ENCODE measurements around the gene CACNB2. TPM values are rescaled to one million over a fixed set of nuclear protein-coding genes. Genes with fewer than 3 reads are reported as not detected.

Gene CACNB2
- polyA plus RNA-seq (2012; rRNA removed): 0.74 and 0.75 TPM in 2 replicates
- 0.20 and 0.31 TPM in 2 replicates for polyA plus RNA-seq (2012; cell fraction: cytosol; rRNA removed)
- polyA plus RNA-seq (2012; cell fraction: nucleus; rRNA removed): 1.8 and 2.6 TPM in 2 replicates

- Histone ChIP-seq H3F3A (replicated peaks; ENCODE audit: insufficient read depth) (no peaks in the 10 kb centered on the region), H3K4me3 (ENCODE audit: low read depth in 2 of 2, low read length in 1 of 2) (peak within 1 kb of the TSS; percentile 60 to 63), H3K9ac (no peak within 1 kb of the TSS), H3K9me2 (no peaks in the 10 kb centered on the region), H3K27me3 (ENCODE audit: insufficient read depth) (peaks cover 14% of the 10 kb centered on the region; the same call in 1 of the 2 replicates), H4K20me1 (ENCODE audit: insufficient read depth) (no peaks in the 10 kb centered on the region), H2AFZ (ENCODE audit: low read depth) (peak within 1 kb of the TSS; percentile 65; the same call in 1 of the 2 replicates), H3K9me3 (no peaks in the 10 kb centered on the region), H3K27ac (ENCODE audit: low read depth in 2 of 2, low read length in 1 of 2) (no peak within 1 kb of the TSS; a peak in 1 of 4 replicates), H3K79me2 (ENCODE audit: insufficient read depth) (no peaks in the 10 kb centered on the region), H3K4me2 (peak within 1 kb of the TSS; percentile 87), H3K4me1 (ENCODE audit: control insufficient read depth in 1 of 2, insufficient read depth in 2 of 2, low read depth in 1 of 2, low read length in 1 of 2) (peaks cover 0 to 10% of the 10 kb centered on the region in 2 experiments; a peak in 2 of 4 replicates), H3K36me3 (replicated peaks in 1 of 2; ENCODE audit: control insufficient read depth in 1 of 2, insufficient read depth in 2 of 2, low read length in 1 of 2) (no peaks in the 10 kb centered on the region)
- WGBS (ENCODE audit: low lambda C conversion rate): 3% methylated on average over 7 of the region's 100 CpGs
- ChIA-PET CTCF (interaction anchor here (0.6 to 1.5 kb wide), 4 partner anchors 24 to 414 kb away, joined by 3 to 7 read pairs (median 3); no protein-coding TSS in a partner anchor), POLR2A (interaction anchor here (0.6 kb wide), 1 partner anchor 17 kb away, joined by 3 read pairs; no protein-coding TSS in a partner anchor)
- TF ChIP-seq TAF1 (IDR thresholded peaks at IDR 0.05; ENCODE audit: borderline replicate concordance, low read depth, low read length): no peak
- TF ChIP-seq, protein P1, sequence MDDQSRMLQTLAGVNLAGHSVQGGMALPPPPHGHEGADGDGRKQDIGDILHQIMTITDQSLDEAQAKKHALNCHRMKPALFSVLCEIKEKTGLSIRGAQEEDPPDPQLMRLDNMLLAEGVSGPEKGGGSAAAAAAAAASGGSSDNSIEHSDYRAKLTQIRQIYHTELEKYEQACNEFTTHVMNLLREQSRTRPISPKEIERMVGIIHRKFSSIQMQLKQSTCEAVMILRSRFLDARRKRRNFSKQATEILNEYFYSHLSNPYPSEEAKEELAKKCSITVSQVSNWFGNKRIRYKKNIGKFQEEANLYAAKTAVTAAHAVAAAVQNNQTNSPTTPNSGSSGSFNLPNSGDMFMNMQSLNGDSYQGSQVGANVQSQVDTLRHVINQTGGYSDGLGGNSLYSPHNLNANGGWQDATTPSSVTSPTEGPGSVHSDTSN (IDR thresholded peaks at IDR 0.05): no peak
- TF ChIP-seq, protein P2, sequence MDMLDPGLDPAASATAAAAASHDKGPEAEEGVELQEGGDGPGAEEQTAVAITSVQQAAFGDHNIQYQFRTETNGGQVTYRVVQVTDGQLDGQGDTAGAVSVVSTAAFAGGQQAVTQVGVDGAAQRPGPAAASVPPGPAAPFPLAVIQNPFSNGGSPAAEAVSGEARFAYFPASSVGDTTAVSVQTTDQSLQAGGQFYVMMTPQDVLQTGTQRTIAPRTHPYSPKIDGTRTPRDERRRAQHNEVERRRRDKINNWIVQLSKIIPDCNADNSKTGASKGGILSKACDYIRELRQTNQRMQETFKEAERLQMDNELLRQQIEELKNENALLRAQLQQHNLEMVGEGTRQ (IDR thresholded peaks at IDR 0.05; ENCODE audit: borderline replicate concordance, low read depth, low read length): no peak
- TF ChIP-seq MAX (IDR thresholded peaks at IDR 0.05; ENCODE audit: low read depth): 0 out of 2 replicates have a peak, but pooled peaks have one; percentile 15
- TF ChIP-seq SMC3 (IDR thresholded peaks at IDR 0.05; ENCODE audit: low read depth, low read length): no peak
- no peak for TF ChIP-seq ZBTB33 (IDR thresholded peaks at IDR 0.05; ENCODE audit: borderline replicate concordance, low read depth)
- TF ChIP-seq EP300 (IDR thresholded peaks at IDR 0.05; ENCODE audit: borderline replicate concordance in 1 of 2, low read depth in 1 of 2, low read length in 1 of 2): no peak
- DNase-seq: peak; percentile 86
Measured at GRCh38 chr10:18140149-18140956, at the start of gene CACNB2. TSS of gene CACNB2 (plus strand) at chr10:18140424.

DNA sequence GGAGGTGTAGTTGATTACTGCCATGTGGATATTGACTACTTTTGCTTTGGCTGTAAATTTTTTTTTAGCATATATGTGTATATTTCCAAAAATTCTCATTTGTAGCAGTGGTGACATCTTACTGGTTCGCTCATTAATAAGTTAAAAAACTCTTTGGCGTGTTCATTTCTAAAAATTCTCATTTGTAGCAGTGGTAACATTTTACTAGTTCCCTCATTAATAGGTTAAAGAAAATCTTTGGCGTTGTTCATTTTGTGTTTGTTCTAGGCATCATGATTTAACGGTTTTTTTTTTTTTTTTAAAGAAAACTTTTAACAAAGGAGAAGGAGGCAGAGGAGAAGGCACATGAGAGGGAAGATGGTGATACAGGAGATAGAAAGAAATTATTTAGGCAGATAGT lies 45.9 kb upstream of the CACNB2 start:
- no peak overlapping the region for H2AFZ ChIP-seq (ENCODE audit: low read depth)
- no peak for TF ChIP-seq EP300 (IDR thresholded peaks at IDR 0.05; ENCODE audit: borderline replicate concordance in 1 of 2, low read depth in 1 of 2, low read length in 1 of 2)
- no peak for TF ChIP-seq SMC3 (IDR thresholded peaks at IDR 0.05; ENCODE audit: low read depth, low read length)
- no peak for TF ChIP-seq NFIC (IDR thresholded peaks at IDR 0.05; ENCODE audit: borderline replicate concordance)
- no peak for TF ChIP-seq USF1 (IDR thresholded peaks at IDR 0.05; ENCODE audit: borderline replicate concordance, low read depth)
- no peak for TF ChIP-seq EZH2phosphoT487 (IDR thresholded peaks at IDR 0.05; ENCODE audit: borderline replicate concordance, low read depth)
- no peak for TF ChIP-seq ZBTB33 (IDR thresholded peaks at IDR 0.05; ENCODE audit: borderline replicate concordance, low read depth)
- TF ChIP-seq TEAD4 (IDR thresholded peaks at IDR 0.05; ENCODE audit: borderline replicate concordance, insufficient read depth): no peak
- no peak for TF ChIP-seq GATA2 (CRISPR knock-in tag; IDR thresholded peaks at IDR 0.05)
- no peak overlapping the region for H3K4me2 ChIP-seq
- no peak for DNase-seq
- no peaks in the 10 kb centered on the region for H3K79me2 ChIP-seq (ENCODE audit: insufficient read depth)
- H3K9me2 ChIP-seq: no peaks in the 10 kb centered on the region
- H3K27ac ChIP-seq (ENCODE audit: low read depth in 2 of 2, low read length in 1 of 2): no peak overlapping the region
- H3K27me3 ChIP-seq (ENCODE audit: insufficient read depth): no peaks in the 10 kb centered on the region
- ChIA-PET CTCF (interaction anchor here (1.4 kb wide), 1 partner anchor 235 kb away, joined by 3 read pairs; no protein-coding TSS in a partner anchor), POLR2A (no interaction called here)
- H4K20me1 ChIP-seq (ENCODE audit: insufficient read depth): no peaks in the 10 kb centered on the region
- WGBS (ENCODE audit: low lambda C conversion rate): 53% methylated on average over 4 of the region's 4 CpGs
- no peak overlapping the region for H3K9ac ChIP-seq
- no peaks in the 10 kb centered on the region for H3K36me3 ChIP-seq (replicated peaks in 1 of 2; ENCODE audit: control insufficient read depth in 1 of 2, insufficient read depth in 2 of 2, low read length in 1 of 2)
- H3F3A ChIP-seq (replicated peaks; ENCODE audit: insufficient read depth): no peaks in the 10 kb centered on the region
- H3K4me1 ChIP-seq (ENCODE audit: control insufficient read depth in 1 of 2, insufficient read depth in 2 of 2, low read depth in 1 of 2, low read length in 1 of 2): no peaks in the 10 kb centered on the region
- no peaks in the 10 kb centered on the region for H3K9me3 ChIP-seq
- H3K4me3 ChIP-seq (ENCODE audit: low read depth in 2 of 2, low read length in 1 of 2): no peak overlapping the region
